ENCODE results near the gene LRP1-AS. TPM values are rescaled to one million over a fixed set of nuclear protein-coding genes. Genes with fewer than 3 reads are reported as not detected.

LRP1-AS gene
- total and polyA plus RNA-seq, 2 donors from 2014 or later: not detected

- peak overlapping the region; percentile 28 to 91 (median 63) for H3K4me3 ChIP-seq (ENCODE audit: low read length in 3 of 3)
- TF ChIP-seq, protein P1, sequence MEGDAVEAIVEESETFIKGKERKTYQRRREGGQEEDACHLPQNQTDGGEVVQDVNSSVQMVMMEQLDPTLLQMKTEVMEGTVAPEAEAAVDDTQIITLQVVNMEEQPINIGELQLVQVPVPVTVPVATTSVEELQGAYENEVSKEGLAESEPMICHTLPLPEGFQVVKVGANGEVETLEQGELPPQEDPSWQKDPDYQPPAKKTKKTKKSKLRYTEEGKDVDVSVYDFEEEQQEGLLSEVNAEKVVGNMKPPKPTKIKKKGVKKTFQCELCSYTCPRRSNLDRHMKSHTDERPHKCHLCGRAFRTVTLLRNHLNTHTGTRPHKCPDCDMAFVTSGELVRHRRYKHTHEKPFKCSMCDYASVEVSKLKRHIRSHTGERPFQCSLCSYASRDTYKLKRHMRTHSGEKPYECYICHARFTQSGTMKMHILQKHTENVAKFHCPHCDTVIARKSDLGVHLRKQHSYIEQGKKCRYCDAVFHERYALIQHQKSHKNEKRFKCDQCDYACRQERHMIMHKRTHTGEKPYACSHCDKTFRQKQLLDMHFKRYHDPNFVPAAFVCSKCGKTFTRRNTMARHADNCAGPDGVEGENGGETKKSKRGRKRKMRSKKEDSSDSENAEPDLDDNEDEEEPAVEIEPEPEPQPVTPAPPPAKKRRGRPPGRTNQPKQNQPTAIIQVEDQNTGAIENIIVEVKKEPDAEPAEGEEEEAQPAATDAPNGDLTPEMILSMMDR (IDR thresholded peaks at IDR 0.05; ENCODE audit: borderline replicate concordance, extremely low read depth, insufficient read depth): no peak
- H3K27me3 ChIP-seq (ENCODE audit: control insufficient read depth, insufficient read depth, low read length): no peaks in the 10 kb centered on the region
- H3K36me3 ChIP-seq (ENCODE audit: control insufficient read depth in 2 of 3, insufficient read depth in 3 of 3, low read length in 3 of 3): no peaks in the 10 kb centered on the region
- peak overlapping the region in 2 of 3 donors; percentile 12 to 61 for H3K9ac ChIP-seq (ENCODE audit: low read length in 3 of 3)
- peak in 2 of 5 donors; percentile 62 to 65 for DNase-seq
- intact Hi-C loops (cut with DNase I): no loop called here
- no peak for FAIRE-seq
- H3K27ac ChIP-seq (ENCODE audit: low read depth in 2 of 2, low read length in 2 of 2): peak overlapping the region; percentile 43 to 84
- peaks cover 0 to 21% (median 10%) of the 10 kb centered on the region in 3 donors for H3K4me1 ChIP-seq (ENCODE audit: control insufficient read depth in 2 of 3, insufficient read depth in 2 of 3, low read depth in 1 of 3, low read length in 3 of 3)
- no peaks in the 10 kb centered on the region for H3K9me3 ChIP-seq (ENCODE audit: control insufficient read depth in 2 of 3, insufficient read depth in 1 of 3, low read length in 3 of 3)
Measured at GRCh38 chr12:57129321-57129842, 18.0 kb downstream of the LRP1-AS start.

GRCh38 chr12:57128519-57129247, 18.7 kb downstream of the LRP1-AS start:
- peaks cover 0 to 21% (median 10%) of the 10 kb centered on the region in 3 donors for H3K4me1 ChIP-seq (ENCODE audit: control insufficient read depth in 2 of 3, insufficient read depth in 2 of 3, low read depth in 1 of 3, low read length in 3 of 3)
- DNase-seq (peak in 3 of 5 donors; percentile 27 to 79 (median 46)), FAIRE-seq (no peak)
- intact Hi-C loops (cut with DNase I): no loop called here
- H3K27ac ChIP-seq (ENCODE audit: low read depth in 2 of 2, low read length in 2 of 2): peak overlapping the region; percentile 84 to 98
- TF ChIP-seq, protein P1 (IDR thresholded peaks at IDR 0.05; ENCODE audit: borderline replicate concordance, extremely low read depth, insufficient read depth): no peak
- H3K4me3 ChIP-seq (ENCODE audit: low read length in 3 of 3): peak overlapping the region; percentile 69 to 91 (median 71)
- no peaks in the 10 kb centered on the region for H3K36me3 ChIP-seq (ENCODE audit: control insufficient read depth in 2 of 3, insufficient read depth in 3 of 3, low read length in 3 of 3)
- peak overlapping the region; percentile 39 to 61 (median 47) for H3K9ac ChIP-seq (ENCODE audit: low read length in 3 of 3)
- H3K27me3 ChIP-seq (ENCODE audit: control insufficient read depth, insufficient read depth, low read length): no peaks in the 10 kb centered on the region
- no peaks in the 10 kb centered on the region for H3K9me3 ChIP-seq (ENCODE audit: control insufficient read depth in 2 of 3, insufficient read depth in 1 of 3, low read length in 3 of 3)

DNA sequence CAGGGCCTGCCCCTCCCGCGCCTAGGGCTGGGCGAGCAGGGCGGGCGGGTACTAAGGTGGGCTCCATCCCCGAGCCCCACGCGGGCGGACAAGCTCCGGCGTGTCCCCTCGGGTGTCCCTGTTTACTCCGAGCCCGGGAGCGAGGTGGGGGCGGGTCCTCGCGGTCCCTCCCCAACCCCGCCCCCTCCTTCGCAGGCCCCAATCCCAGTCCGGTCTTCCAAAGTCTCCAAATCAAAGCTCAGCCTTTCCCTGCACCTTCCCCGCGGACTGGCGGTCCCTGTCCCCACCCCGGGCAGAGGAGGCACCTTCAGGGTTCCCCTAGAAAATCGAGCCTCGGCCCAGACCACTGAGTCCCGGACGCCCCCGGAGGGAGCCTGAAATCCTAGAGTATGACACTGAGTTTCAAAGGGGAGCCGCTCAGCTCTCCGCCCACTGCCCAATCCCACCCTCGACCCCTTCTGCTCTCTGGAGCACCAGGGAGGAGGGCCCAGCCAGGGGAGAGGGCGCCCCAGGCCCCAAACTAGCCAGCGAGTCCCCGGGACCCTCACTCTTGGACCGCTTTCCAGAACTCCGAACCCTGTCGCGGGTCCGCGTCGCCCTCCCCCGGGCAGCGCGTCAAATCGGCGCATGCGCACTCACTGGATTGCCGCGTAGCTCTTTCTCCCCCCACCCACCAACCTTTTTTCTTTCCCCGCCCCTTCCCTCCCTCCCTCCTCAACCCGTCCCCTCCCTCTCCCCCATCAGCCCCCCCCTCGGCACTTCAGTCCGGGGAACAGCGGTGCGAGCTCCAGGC, 19.5 kb downstream of the LRP1-AS start, which contains the start of gene LRP1:
LRP1 (plus strand) TSS at position 758 of the 793 bp plus-strand sequence. CDS start 482 bp downstream, outside the sequence.
- intact Hi-C loops (cut with DNase I): no loop called here

More for the DNA sequence above, 19.5 kb downstream of the LRP1-AS start, which contains the start of gene LRP1:
- DNase-seq (peak; percentile 85 to 93 (median 92)), FAIRE-seq (no peak)
- Histone ChIP-seq H3K36me3 (ENCODE audit: control insufficient read depth in 2 of 3, insufficient read depth in 3 of 3, low read length in 3 of 3) (no peaks in the 10 kb centered on the region), H3K9me3 (ENCODE audit: control insufficient read depth in 2 of 3, insufficient read depth in 1 of 3, low read length in 3 of 3) (no peaks in the 10 kb centered on the region), H3K9ac (ENCODE audit: low read length in 3 of 3) (peak within 1 kb of the TSS; percentile 48 to 89 (median 85)), H3K27ac (ENCODE audit: low read depth in 2 of 2, low read length in 2 of 2) (peak within 1 kb of the TSS; percentile 95 to 98), H3K4me1 (ENCODE audit: control insufficient read depth in 2 of 3, insufficient read depth in 2 of 3, low read depth in 1 of 3, low read length in 3 of 3) (peaks cover 0 to 21% (median 10%) of the 10 kb centered on the region in 3 donors), H3K4me3 (ENCODE audit: low read length in 3 of 3) (peak within 1 kb of the TSS; percentile 71 to 91 (median 73)), H3K27me3 (ENCODE audit: control insufficient read depth, insufficient read depth, low read length) (no peaks in the 10 kb centered on the region)
- TF ChIP-seq, protein P1 (IDR thresholded peaks at IDR 0.05; ENCODE audit: borderline replicate concordance, extremely low read depth, insufficient read depth): no peak

Data from kidney (tissue), 14 donors.